WTC11 (cell line): ENCODE measurements around the gene CHD9. TPM values are rescaled to one million over a fixed set of nuclear protein-coding genes. Genes with fewer than 3 reads are reported as not detected.

Source experiments
- ATAC-seq: fragments of 200-7000 bp; cut with Tn5 transposase; 2 replicates; pipeline ENCODE4 v1.10.0; 2021; ENCODE audit warnings: mild to moderate bottlenecking, moderate library complexity
- CTCF ChIA-PET: fragments of 300-600 bp; sonication (Branson Sonifier 250); formaldehyde crosslinking; loops from one replicate; lab custom pipeline; 2021; ENCODE audit warnings: antibody characterized with exemption; lab: Charles Lee
- POLR2A ChIA-PET: fragments of 350-600 bp; sonication (Branson Sonifier 250); formaldehyde crosslinking; loops from one replicate; lab custom pipeline; 2021; ENCODE audit warnings: antibody characterized with exemption; lab: Charles Lee
- DNase-seq: peaks from one replicate; pipeline ENCODE4 v3.0.0; 2021; ENCODE audit warnings: low spot score
- H3K27ac Mint-ChIP-seq: 2 replicates; pipeline ENCODE4 v1.8.0; 2021; ENCODE audit warnings: mixed read lengths
- H3K27me3 Mint-ChIP-seq: 2 replicates; pipeline ENCODE4 v1.8.0; 2021; ENCODE audit warnings: low read depth, mild to moderate bottlenecking, moderate library complexity, mixed read lengths
- H3K36me3 Mint-ChIP-seq: 2 replicates; pipeline ENCODE4 v1.8.0; 2021; ENCODE audit warnings: mixed read lengths
- H3K4me1 Mint-ChIP-seq: 2 replicates; pipeline ENCODE4 v1.8.0; 2022; ENCODE audit warnings: mixed read lengths
- H3K4me3 Mint-ChIP-seq: 2 replicates; pipeline ENCODE4 v1.8.0; 2021; ENCODE audit warnings: mild to moderate bottlenecking, moderate library complexity, mixed read lengths
- H3K9me3 Mint-ChIP-seq: 2 replicates; pipeline ENCODE4 v1.8.0; 2021; ENCODE audit warnings: mixed read lengths
- AFF4 ChIP-seq: sonication (generic); formaldehyde crosslinking; IDR thresholded peaks from 2 replicates; pipeline ENCODE4 v1.8.1; 2023; ENCODE audit warnings: mild to moderate bottlenecking, missing genetic modification reagents, borderline replicate concordance
- CBFB ChIP-seq: sonication (generic); formaldehyde crosslinking; IDR thresholded peaks from 2 replicates; pipeline ENCODE4 v1.8.1; 2022; ENCODE audit warnings: mild to moderate bottlenecking, low read depth, missing genetic modification reagents
- CDX4 ChIP-seq: fragments of 250-450 bp; sonication (Bioruptor Pico); IDR thresholded peaks from 2 replicates; pipeline ENCODE4 v1.9.0; 2021; ENCODE audit warnings: moderate library complexity, mild to moderate bottlenecking, inconsistent platforms, borderline replicate concordance
- CREM ChIP-seq: sonication (generic); formaldehyde crosslinking; IDR thresholded peaks from 2 replicates; pipeline ENCODE4 v1.8.1; 2022; ENCODE audit warnings: mild to moderate bottlenecking, missing genetic modification reagents, moderate library complexity
- E2F5 ChIP-seq: sonication (generic); formaldehyde crosslinking; IDR thresholded peaks from 2 replicates; pipeline ENCODE4 v1.8.1; 2022; ENCODE audit warnings: mild to moderate bottlenecking, moderate library complexity, missing genetic modification reagents
- ERG ChIP-seq: fragments of 250-450 bp; sonication (Bioruptor Pico); IDR thresholded peaks from 2 replicates; pipeline ENCODE4 v1.8.0; 2021; ENCODE audit warnings: mild to moderate bottlenecking
- FOXJ3 ChIP-seq: sonication (generic); formaldehyde crosslinking; IDR thresholded peaks from 2 replicates; pipeline ENCODE4 v1.9.0; 2021; ENCODE audit warnings: missing genetic modification reagents, mild to moderate bottlenecking, borderline replicate concordance
- IRF2 ChIP-seq: sonication (generic); formaldehyde crosslinking; IDR thresholded peaks from 2 replicates; pipeline ENCODE4 v1.8.0; 2022; ENCODE audit warnings: low read depth, missing genetic modification reagents, borderline replicate concordance
- MLX ChIP-seq: sonication (generic); formaldehyde crosslinking; IDR thresholded peaks from 2 replicates; pipeline ENCODE4 v1.8.1; 2023; ENCODE audit warnings: mild to moderate bottlenecking, missing genetic modification reagents, moderate library complexity
- MXD4 ChIP-seq: fragments of 250-450 bp; sonication (Bioruptor Pico); IDR thresholded peaks from 2 replicates; pipeline ENCODE4 v1.8.0; 2021; ENCODE audit warnings: mild to moderate bottlenecking, moderate library complexity, borderline replicate concordance
- NFATC4 ChIP-seq: fragments of 250-450 bp; sonication (Bioruptor Pico); IDR thresholded peaks from 2 replicates; pipeline ENCODE4 v1.9.0; 2021; ENCODE audit warnings: mild to moderate bottlenecking
- NFE2L1 ChIP-seq: sonication (generic); formaldehyde crosslinking; IDR thresholded peaks from 2 replicates; pipeline ENCODE4 v1.8.1; 2023; ENCODE audit warnings: missing genetic modification reagents
- PRRX2 ChIP-seq: fragments of 250-450 bp; sonication (Bioruptor Pico); IDR thresholded peaks from 2 replicates; pipeline ENCODE4 v1.8.0; 2021; ENCODE audit warnings: mild to moderate bottlenecking
- RORB ChIP-seq: fragments of 250-450 bp; sonication (Bioruptor Pico); IDR thresholded peaks from 2 replicates; pipeline ENCODE4 v1.9.0; 2021; ENCODE audit warnings: mild to moderate bottlenecking
- TEAD4 ChIP-seq: sonication (generic); formaldehyde crosslinking; IDR thresholded peaks from 2 replicates; pipeline ENCODE4 v1.8.0; 2022; ENCODE audit warnings: mild to moderate bottlenecking, missing genetic modification reagents
- ZMAT4 ChIP-seq: fragments of 250-450 bp; sonication (Bioruptor Pico); IDR thresholded peaks from 2 replicates; pipeline ENCODE4 v1.9.0; 2021; ENCODE audit warnings: mild to moderate bottlenecking
- ZNF396 ChIP-seq: fragments of 250-450 bp; sonication (Bioruptor Pico); IDR thresholded peaks from 2 replicates; pipeline ENCODE4 v1.8.0; 2021; ENCODE audit warnings: mild to moderate bottlenecking, moderate library complexity, borderline replicate concordance
- ZNF425 ChIP-seq: fragments of 250-450 bp; sonication (Bioruptor Pico); conservative IDR thresholded peaks from 2 replicates; pipeline ENCODE4 v1.9.0; 2021; ENCODE audit warnings: mild to moderate bottlenecking
- ZNF532 ChIP-seq: fragments of 250-450 bp; sonication (Bioruptor Pico); IDR thresholded peaks from 2 replicates; pipeline ENCODE4 v1.9.0; 2021; ENCODE audit warnings: mild to moderate bottlenecking, borderline replicate concordance
- ZNF671 ChIP-seq: fragments of 250-450 bp; sonication (Bioruptor Pico); IDR thresholded peaks from 2 replicates; pipeline ENCODE4 v1.8.0; 2021; ENCODE audit warnings: mild to moderate bottlenecking
- total RNA-seq: library from RNA; stranded (reverse); gene quantifications from 3 replicates; pipeline ENCODE4 v1.2.3, GENCODE V29; 2021

The CHD9 gene
- total RNA-seq, 1 experiment from 2014 or later: 31.3 TPM

GRCh38 chr16:53187775-53188174 is 133.0 kb downstream of the CHD9 start:
- POLR2A ChIA-PET: no interaction called here
- CTCF ChIA-PET: no interaction called here
- Mint-ChIP-seq H3K27ac (no peak overlapping the region), H3K4me3 (no peak overlapping the region), H3K9me3 (peaks cover 47% of the 10 kb centered on the region), H3K36me3 (peaks cover 35% of the 10 kb centered on the region), H3K27me3 (no peaks in the 10 kb centered on the region), H3K4me1 (no peaks in the 10 kb centered on the region)
- ATAC-seq: no peak
- TF ChIP-seq TEAD4: no peak
- TF ChIP-seq NFATC4: no peak
- no peak for TF ChIP-seq ZNF532 (CRISPR knock-in tag)
- TF ChIP-seq ZMAT4: no peak
- TF ChIP-seq ZNF671 (CRISPR knock-in tag): no peak
- TF ChIP-seq FOXJ3 (CRISPR knock-in tag): no peak
- no peak for TF ChIP-seq CREM (CRISPR knock-in tag)
- no peak for TF ChIP-seq E2F5 (CRISPR knock-in tag)
- no peak for TF ChIP-seq PRRX2 (CRISPR knock-in tag)
- no peak for TF ChIP-seq ERG (CRISPR knock-in tag)
- TF ChIP-seq IRF2 (CRISPR knock-in tag): no peak
- no peak for DNase-seq

GRCh38 chr16:53191413-53191812 is 136.6 kb downstream of the CHD9 start:
- H3K27ac Mint-ChIP-seq: no peak overlapping the region
- CTCF ChIA-PET: no interaction called here
- no peak for TF ChIP-seq ZNF425 (CRISPR knock-in tag)
- no peak for TF ChIP-seq AFF4 (CRISPR knock-in tag)
- no peak for TF ChIP-seq ZNF396 (CRISPR knock-in tag)
- no peak for TF ChIP-seq NFE2L1 (CRISPR knock-in tag)
- no peak for TF ChIP-seq CBFB
- TF ChIP-seq ERG (CRISPR knock-in tag): no peak
- TF ChIP-seq MXD4 (CRISPR knock-in tag): no peak
- no peak for TF ChIP-seq RORB
- TF ChIP-seq CDX4 (CRISPR knock-in tag): no peak
- TF ChIP-seq MLX (CRISPR knock-in tag): no peak
- no peak for TF ChIP-seq FOXJ3 (CRISPR knock-in tag)

More at GRCh38 chr16:53191413-53191812, 136.6 kb downstream of the CHD9 start:
- DNase-seq (no peak), ATAC-seq (no peak)
- Mint-ChIP-seq H3K27me3 (no peaks in the 10 kb centered on the region), H3K4me3 (no peak overlapping the region), H3K9me3 (peaks cover 20% of the 10 kb centered on the region), H3K36me3 (peaks cover 7% of the 10 kb centered on the region), H3K4me1 (no peaks in the 10 kb centered on the region)
- POLR2A ChIA-PET: interaction anchor here (0.6 kb wide), 1 partner anchor 70 kb away, joined by 3 read pairs; no protein-coding TSS in a partner anchor
